Stimulated activated effector memory CD8-positive, alpha-beta T cell treated with anti-CD3 and anti-CD28 coated beads, Interleukin-12 subunit alpha, Interleukin-12 subunit beta, amount 100 ng/mL, for 72 hours (primary cell): Measurements from ENCODE around the gene SSX2IP.
"Not testable (repeated sequence)": the region's sequence is repeated elsewhere in the genome, so short reads cannot be mapped to it uniquely, and the experiment has no call there.

Source experiments
- ATAC-seq: fragments of 150-1000 bp; cut with Tn5 transposase; 2 replicates; pipeline ENCODE4 v1.10.0; 2021
- DNase-seq, 2 donors: peaks; one replicate each; pipeline ENCODE4 v3.0.0; 2021 to 2022; ENCODE audit warnings: low spot score in 2 of 2
- H3K27ac Mint-ChIP-seq: one replicate; pipeline ENCODE4 v1.8.0; 2022; ENCODE audit warnings: mild to moderate bottlenecking, mixed read lengths
- H3K36me3 Mint-ChIP-seq: one replicate; pipeline ENCODE4 v1.8.0; 2022; ENCODE audit warnings: mild to moderate bottlenecking, mixed read lengths
- H3K4me1 Mint-ChIP-seq: one replicate; pipeline ENCODE4 v1.8.0; 2022; ENCODE audit warnings: mixed read lengths
- H3K4me3 Mint-ChIP-seq: one replicate; pipeline ENCODE4 v1.8.0; 2022; ENCODE audit warnings: mild to moderate bottlenecking, mixed read lengths
- H3K9me3 Mint-ChIP-seq: one replicate; pipeline ENCODE4 v1.8.0; 2022; ENCODE audit warnings: mixed read lengths

Gene SSX2IP

GRCh38 chr1:84690397-84691121, at the start of gene SSX2IP:
SSX2IP (minus strand) TSS chr1:84690461; CDS start chr1:84671219, 19,242 bp downstream.
- ATAC-seq, result peak; percentile 94
- H3K9me3 Mint-ChIP-seq, result no peaks in the 10 kb centered on the region
- H3K27ac Mint-ChIP-seq, result peak within 1 kb of the TSS; percentile 94
- peaks cover 7% of the 10 kb centered on the region for H3K36me3 Mint-ChIP-seq
- peak; percentile 99 to 100 for DNase-seq
- peaks cover 50% of the 10 kb centered on the region for H3K4me1 Mint-ChIP-seq
- peak within 1 kb of the TSS; percentile 95 for H3K4me3 Mint-ChIP-seq

- Mint-ChIP-seq H3K36me3 (no peaks in the 10 kb centered on the region), H3K27ac (no peak overlapping the region), H3K4me1 (peaks cover 18% of the 10 kb centered on the region), H3K4me3 (no peak overlapping the region), H3K9me3 (no peaks in the 10 kb centered on the region)
- DNase-seq, result no peak
- no peak for ATAC-seq
These were observed 48.0 kb upstream of the SSX2IP start for GRCh38 chr1:84738237-84738636.

- no peaks in the 10 kb centered on the region for H3K36me3 Mint-ChIP-seq
- no peaks in the 10 kb centered on the region for H3K9me3 Mint-ChIP-seq
- no peak for ATAC-seq
- no peak overlapping the region for H3K4me3 Mint-ChIP-seq
- H3K4me1 Mint-ChIP-seq, result peaks cover 11% of the 10 kb centered on the region
- DNase-seq, result no peak
- no peak overlapping the region for H3K27ac Mint-ChIP-seq
These were observed 47.3 kb upstream of the SSX2IP start for GRCh38 chr1:84737590-84737989.

GRCh38 chr1:84736944-84737343, 46.7 kb upstream of the SSX2IP start:
- H3K9me3 Mint-ChIP-seq, result no peaks in the 10 kb centered on the region
- peak; percentile 76 for ATAC-seq

GRCh38 chr1:84736445-84736844, 46.2 kb upstream of the SSX2IP start:
- no peak for DNase-seq
- no peak for ATAC-seq
- no peak overlapping the region for H3K27ac Mint-ChIP-seq
- H3K4me1 Mint-ChIP-seq, result no peaks in the 10 kb centered on the region
- H3K9me3 Mint-ChIP-seq, result no peaks in the 10 kb centered on the region
- no peaks in the 10 kb centered on the region for H3K36me3 Mint-ChIP-seq
- H3K4me3 Mint-ChIP-seq, result no peak overlapping the region

More at GRCh38 chr1:84736944-84737343, 46.7 kb upstream of the SSX2IP start:
- no peak for DNase-seq
- peaks cover 5% of the 10 kb centered on the region for H3K4me1 Mint-ChIP-seq
- H3K4me3 Mint-ChIP-seq, result no peak overlapping the region
- H3K36me3 Mint-ChIP-seq, result no peaks in the 10 kb centered on the region
- no peak overlapping the region for H3K27ac Mint-ChIP-seq

GRCh38 chr1:84735483-84735882, 45.2 kb upstream of the SSX2IP start:
- H3K27ac Mint-ChIP-seq, result no peak overlapping the region
- no peaks in the 10 kb centered on the region for H3K9me3 Mint-ChIP-seq
- no peak overlapping the region for H3K4me3 Mint-ChIP-seq
- no peaks in the 10 kb centered on the region for H3K4me1 Mint-ChIP-seq
- H3K36me3 Mint-ChIP-seq, result no peaks in the 10 kb centered on the region
- DNase-seq (no peak), ATAC-seq (no peak)

- H3K9me3 Mint-ChIP-seq, result no peaks in the 10 kb centered on the region
- H3K4me1 Mint-ChIP-seq, result no peaks in the 10 kb centered on the region
- no peak overlapping the region for H3K27ac Mint-ChIP-seq
- no peaks in the 10 kb centered on the region for H3K36me3 Mint-ChIP-seq
- DNase-seq (no peak), ATAC-seq (no peak)
- H3K4me3 Mint-ChIP-seq, result no peak overlapping the region
These were observed 42.3 kb upstream of the SSX2IP start for GRCh38 chr1:84732520-84732919.

- Mint-ChIP-seq H3K9me3 (no peaks in the 10 kb centered on the region), H3K36me3 (no peaks in the 10 kb centered on the region), H3K27ac (no peak overlapping the region), H3K4me1 (no peaks in the 10 kb centered on the region), H3K4me3 (no peak overlapping the region)
- ATAC-seq, result no peak
- no peak for DNase-seq
These were observed 41.3 kb upstream of the SSX2IP start for GRCh38 chr1:84731519-84731918.

GRCh38 chr1:84727711-84728110, 37.5 kb upstream of the SSX2IP start:
- H3K4me1 Mint-ChIP-seq, H3K36me3 Mint-ChIP-seq, H3K4me3 Mint-ChIP-seq, H3K9me3 Mint-ChIP-seq, DNase-seq, H3K27ac Mint-ChIP-seq, ATAC-seq: not testable (repeated sequence)

GRCh38 chr1:84726593-84727499, 36.6 kb upstream of the SSX2IP start:
- Mint-ChIP-seq H3K36me3 (no peaks in the 10 kb centered on the region), H3K27ac (no peak overlapping the region), H3K4me1 (no peaks in the 10 kb centered on the region), H3K9me3 (no peaks in the 10 kb centered on the region), H3K4me3 (no peak overlapping the region)
- no peak for DNase-seq
- ATAC-seq, result no peak

GRCh38 chr1:84724128-84724860, 34.0 kb upstream of the SSX2IP start:
- no peaks in the 10 kb centered on the region for H3K36me3 Mint-ChIP-seq
- peaks cover 6% of the 10 kb centered on the region for H3K4me1 Mint-ChIP-seq
- H3K4me3 Mint-ChIP-seq, result no peak overlapping the region
- ATAC-seq (peak; percentile 62), DNase-seq (peak; percentile 40 to 64)
- no peaks in the 10 kb centered on the region for H3K9me3 Mint-ChIP-seq
- no peak overlapping the region for H3K27ac Mint-ChIP-seq

GRCh38 chr1:84722794-84723193, 32.5 kb upstream of the SSX2IP start:
- H3K9me3 Mint-ChIP-seq, result no peaks in the 10 kb centered on the region
- peaks cover 6% of the 10 kb centered on the region for H3K4me1 Mint-ChIP-seq
- no peak overlapping the region for H3K4me3 Mint-ChIP-seq
- ATAC-seq (no peak), DNase-seq (no peak)
- H3K27ac Mint-ChIP-seq, result no peak overlapping the region
- H3K36me3 Mint-ChIP-seq, result no peaks in the 10 kb centered on the region

GRCh38 chr1:84721872-84722271, 31.6 kb upstream of the SSX2IP start:
- H3K4me1 Mint-ChIP-seq, H3K9me3 Mint-ChIP-seq, H3K4me3 Mint-ChIP-seq: not testable (repeated sequence)

GRCh38 chr1:84721152-84721551, 30.9 kb upstream of the SSX2IP start:
- no peak overlapping the region for H3K27ac Mint-ChIP-seq
- peak; percentile 94 for ATAC-seq
- no peaks in the 10 kb centered on the region for H3K9me3 Mint-ChIP-seq
- H3K4me1 Mint-ChIP-seq, result peaks cover 6% of the 10 kb centered on the region
- no peaks in the 10 kb centered on the region for H3K36me3 Mint-ChIP-seq
- no peak for DNase-seq
- no peak overlapping the region for H3K4me3 Mint-ChIP-seq

More at GRCh38 chr1:84721872-84722271, 31.6 kb upstream of the SSX2IP start:
- ATAC-seq, H3K27ac Mint-ChIP-seq, DNase-seq, H3K36me3 Mint-ChIP-seq: not testable (repeated sequence)

- H3K4me1 Mint-ChIP-seq, result peaks cover 6% of the 10 kb centered on the region
- DNase-seq (no peak), ATAC-seq (no peak)
- no peaks in the 10 kb centered on the region for H3K9me3 Mint-ChIP-seq
- no peak overlapping the region for H3K27ac Mint-ChIP-seq
- no peaks in the 10 kb centered on the region for H3K36me3 Mint-ChIP-seq
- no peak overlapping the region for H3K4me3 Mint-ChIP-seq
These were observed 30.0 kb upstream of the SSX2IP start for GRCh38 chr1:84720221-84720780.
